Astrocyte (in vitro differentiated cells and primary cell): ENCODE measurements around the gene BCAR1. TPM values are rescaled to one million over a fixed set of nuclear protein-coding genes. Genes with fewer than 3 reads are reported as not detected.

Source experiments
- DNase-seq: peaks from one replicate; pipeline ENCODE4 v3.0.0-alpha.2; 2010; ENCODE audit warnings: low read depth
- FAIRE-seq: peaks from 2 replicates; lab custom pipeline; 2011; peaks lifted over from hg19 to GRCh38; lab: Jason Lieb, UNC
- H2AFZ ChIP-seq: 2 replicates; pipeline ENCODE4 v1.6.0; 2012; ENCODE audit warnings: low read depth, low read length, inconsistent platforms
- H3K27ac ChIP-seq: 2 replicates; pipeline ENCODE4 v1.5.1; 2011; ENCODE audit warnings: low read depth, low read length, inconsistent platforms
- H3K27me3 ChIP-seq: 2 replicates; pipeline ENCODE4 v1.6.0; 2011; ENCODE audit warnings: low read length, inconsistent platforms; ENCODE audit not compliant: insufficient read depth
- H3K36me3 ChIP-seq: 2 replicates; pipeline ENCODE4 v1.5.1; 2011; ENCODE audit warnings: low read length, inconsistent platforms; ENCODE audit not compliant: insufficient read depth
- H3K4me1 ChIP-seq: 2 replicates; pipeline ENCODE4 v1.5.1; 2011; ENCODE audit warnings: low read length, inconsistent platforms; ENCODE audit not compliant: insufficient read depth
- H3K4me2 ChIP-seq: 2 replicates; pipeline ENCODE4 v1.6.0; 2012; ENCODE audit warnings: low read length, inconsistent platforms
- H3K4me3 ChIP-seq: 2 replicates; pipeline ENCODE4 v1.5.1; 2011; ENCODE audit warnings: low read depth, mild to moderate bottlenecking, low read length, inconsistent platforms; ENCODE audit not compliant: insufficient read depth
- H3K79me2 ChIP-seq: 2 replicates; pipeline ENCODE4 v1.6.0; 2012; ENCODE audit warnings: mild to moderate bottlenecking, low read length, inconsistent platforms; ENCODE audit not compliant: insufficient read depth
- H3K9ac ChIP-seq: 2 replicates; pipeline ENCODE4 v1.6.0; 2012; ENCODE audit warnings: mild to moderate bottlenecking, low read length, inconsistent platforms
- H3K9me3 ChIP-seq: 2 replicates; pipeline ENCODE4 v1.5.1; 2012; ENCODE audit warnings: low read depth, mild to moderate bottlenecking, low read length, inconsistent platforms; ENCODE audit not compliant: insufficient read depth
- H4K20me1 ChIP-seq: 2 replicates; pipeline ENCODE4 v1.6.0; 2012; ENCODE audit warnings: low read length, inconsistent platforms; ENCODE audit not compliant: insufficient read depth
- H3K27ac Mint-ChIP-seq: one replicate; pipeline ENCODE4 v1.8.0; 2021; ENCODE audit warnings: mild to moderate bottlenecking, mixed read lengths; ENCODE audit not compliant: unreplicated experiment
- H3K27me3 Mint-ChIP-seq: one replicate; pipeline ENCODE4 v1.8.0; 2021; ENCODE audit warnings: low read depth, mixed read lengths; ENCODE audit not compliant: unreplicated experiment
- H3K36me3 Mint-ChIP-seq: one replicate; pipeline ENCODE4 v1.8.0; 2021; ENCODE audit warnings: low read depth, mixed read lengths; ENCODE audit not compliant: unreplicated experiment
- H3K4me1 Mint-ChIP-seq: one replicate; pipeline ENCODE4 v1.8.0; 2021; ENCODE audit warnings: low read depth, mixed read lengths; ENCODE audit not compliant: unreplicated experiment
- H3K4me3 Mint-ChIP-seq: one replicate; pipeline ENCODE4 v1.8.0; 2021; ENCODE audit warnings: mild to moderate bottlenecking, moderate library complexity, mixed read lengths; ENCODE audit not compliant: unreplicated experiment
- H3K9me3 Mint-ChIP-seq: one replicate; pipeline ENCODE4 v1.8.0; 2021; ENCODE audit warnings: mild to moderate bottlenecking, mixed read lengths; ENCODE audit not compliant: unreplicated experiment
- EZH2 ChIP-seq: IDR thresholded peaks from 2 replicates; pipeline ENCODE4 v1.6.1; 2012; ENCODE audit warnings: mild to moderate bottlenecking, low read length, inconsistent platforms; ENCODE audit not compliant: insufficient read depth
- total RNA-seq: library from RNA; stranded (reverse); gene quantifications from 2 replicates; pipeline ENCODE4 v1.2.1, GENCODE V29; 2021
- TF ChIP-seq, protein P1 (sequence below): IDR thresholded peaks from 2 replicates; pipeline ENCODE4 v1.5.1; 2011; ENCODE audit warnings: low read depth, mild to moderate bottlenecking, inconsistent platforms, low read length, moderate library complexity; ENCODE audit not compliant: insufficient read depth

BCAR1 gene
- total RNA-seq, 1 donor from 2014 or later: 296 TPM

DNA sequence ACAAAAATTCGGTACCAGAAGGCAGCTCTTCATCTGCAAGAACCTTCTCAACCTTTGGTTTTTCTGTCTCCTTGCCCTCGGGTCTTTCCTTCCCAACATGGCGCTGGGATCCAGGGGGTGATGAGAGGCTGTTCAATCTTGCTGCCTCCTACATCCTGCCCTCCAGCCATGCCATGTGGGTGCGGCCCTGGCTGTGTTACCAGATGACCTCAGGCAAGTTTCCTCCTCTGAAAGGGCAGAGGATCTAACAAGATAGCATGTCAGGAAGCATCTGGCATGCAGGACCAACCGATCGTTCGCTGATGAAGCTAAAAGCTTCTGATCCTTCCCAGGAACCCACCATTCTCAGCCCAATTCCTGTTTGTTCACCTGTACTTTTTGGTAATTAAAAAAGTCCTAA is 36.8 kb upstream of the BCAR1 start:
- Mint-ChIP-seq H3K27ac (no peak overlapping the region), H3K4me3 (no peak overlapping the region), H3K36me3 (peaks cover 20% of the 10 kb centered on the region), H3K27me3 (no peaks in the 10 kb centered on the region), H3K4me1 (peaks cover 10% of the 10 kb centered on the region), H3K9me3 (no peaks in the 10 kb centered on the region)
- H3K4me1 ChIP-seq: peaks cover 6% of the 10 kb centered on the region
- no peak overlapping the region for H2AFZ ChIP-seq
- no peak overlapping the region for H3K27ac ChIP-seq
- H3K9me3 ChIP-seq: no peaks in the 10 kb centered on the region
- no peaks in the 10 kb centered on the region for H3K79me2 ChIP-seq
- H3K36me3 ChIP-seq: peaks cover 5% of the 10 kb centered on the region
- no peak overlapping the region for H3K9ac ChIP-seq
- H3K27me3 ChIP-seq: no peaks in the 10 kb centered on the region
- no peak for FAIRE-seq
- TF ChIP-seq EZH2: no peak
- TF ChIP-seq, protein P1, sequence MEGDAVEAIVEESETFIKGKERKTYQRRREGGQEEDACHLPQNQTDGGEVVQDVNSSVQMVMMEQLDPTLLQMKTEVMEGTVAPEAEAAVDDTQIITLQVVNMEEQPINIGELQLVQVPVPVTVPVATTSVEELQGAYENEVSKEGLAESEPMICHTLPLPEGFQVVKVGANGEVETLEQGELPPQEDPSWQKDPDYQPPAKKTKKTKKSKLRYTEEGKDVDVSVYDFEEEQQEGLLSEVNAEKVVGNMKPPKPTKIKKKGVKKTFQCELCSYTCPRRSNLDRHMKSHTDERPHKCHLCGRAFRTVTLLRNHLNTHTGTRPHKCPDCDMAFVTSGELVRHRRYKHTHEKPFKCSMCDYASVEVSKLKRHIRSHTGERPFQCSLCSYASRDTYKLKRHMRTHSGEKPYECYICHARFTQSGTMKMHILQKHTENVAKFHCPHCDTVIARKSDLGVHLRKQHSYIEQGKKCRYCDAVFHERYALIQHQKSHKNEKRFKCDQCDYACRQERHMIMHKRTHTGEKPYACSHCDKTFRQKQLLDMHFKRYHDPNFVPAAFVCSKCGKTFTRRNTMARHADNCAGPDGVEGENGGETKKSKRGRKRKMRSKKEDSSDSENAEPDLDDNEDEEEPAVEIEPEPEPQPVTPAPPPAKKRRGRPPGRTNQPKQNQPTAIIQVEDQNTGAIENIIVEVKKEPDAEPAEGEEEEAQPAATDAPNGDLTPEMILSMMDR: no peak
- no peak overlapping the region for H3K4me2 ChIP-seq
- H4K20me1 ChIP-seq: no peaks in the 10 kb centered on the region
- no peak for DNase-seq
- H3K4me3 ChIP-seq: no peak overlapping the region

DNA sequence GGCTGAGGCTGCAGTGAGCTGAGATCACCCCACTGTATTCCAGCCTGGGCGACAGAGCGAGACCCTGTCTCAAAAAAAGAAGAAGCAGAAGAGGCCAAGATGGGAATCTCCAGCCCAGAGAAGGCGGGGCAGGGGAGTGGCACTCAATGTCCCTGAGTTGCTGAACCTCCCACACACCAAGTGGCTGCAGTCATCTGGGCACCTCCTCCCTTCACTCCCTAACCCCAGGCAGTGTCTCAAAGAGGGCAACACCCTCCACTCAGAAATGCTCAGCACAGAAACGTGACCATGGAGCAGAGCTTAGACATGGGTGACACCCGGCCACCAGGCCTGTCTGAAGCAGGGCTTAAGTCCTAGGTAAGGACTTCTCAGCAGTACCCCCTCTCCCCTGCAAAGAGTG is 36.3 kb upstream of the BCAR1 start:
- no peak for FAIRE-seq
- H3K9ac ChIP-seq: no peak overlapping the region
- H3K27ac Mint-ChIP-seq: no peak overlapping the region

DNA sequence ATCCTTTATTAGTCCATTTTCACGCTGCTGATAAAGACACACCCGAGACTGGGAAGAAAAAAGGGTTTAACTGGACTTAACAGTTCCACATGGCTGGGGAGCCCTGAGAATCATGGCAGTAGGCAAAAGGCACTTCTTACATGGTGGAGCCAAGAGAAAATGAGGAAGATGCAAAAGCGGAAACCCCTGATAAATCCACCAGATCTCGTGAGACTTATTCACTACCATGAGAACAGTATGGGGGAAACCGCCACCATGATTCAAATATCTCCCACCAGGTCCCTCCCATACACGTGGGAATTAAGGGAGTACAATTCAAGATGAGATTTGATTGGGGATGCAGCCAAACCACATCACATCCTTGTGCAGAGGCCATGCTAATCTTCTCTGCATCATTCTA is 35.0 kb upstream of the BCAR1 start:
- no peaks in the 10 kb centered on the region for H4K20me1 ChIP-seq
- H3K9me3 ChIP-seq: no peaks in the 10 kb centered on the region
- no peaks in the 10 kb centered on the region for H3K27me3 Mint-ChIP-seq
- H3K4me3 ChIP-seq: no peak overlapping the region
- H3K4me1 Mint-ChIP-seq: peaks cover 10% of the 10 kb centered on the region
- no peaks in the 10 kb centered on the region for H3K36me3 ChIP-seq
- DNase-seq (no peak), FAIRE-seq (no peak)
- no peak overlapping the region for H3K9ac ChIP-seq
- peaks cover 6% of the 10 kb centered on the region for H3K4me1 ChIP-seq
- no peak overlapping the region for H3K4me3 Mint-ChIP-seq
- no peaks in the 10 kb centered on the region for H3K27me3 ChIP-seq
- H3K4me2 ChIP-seq: no peak overlapping the region
- no peaks in the 10 kb centered on the region for H3K9me3 Mint-ChIP-seq
- no peaks in the 10 kb centered on the region for H3K79me2 ChIP-seq
- no peak overlapping the region for H3K27ac ChIP-seq
- TF ChIP-seq, protein P1: no peak
- no peak for TF ChIP-seq EZH2
- peaks cover 13% of the 10 kb centered on the region for H3K36me3 Mint-ChIP-seq
- no peak overlapping the region for H3K27ac Mint-ChIP-seq
- H2AFZ ChIP-seq: no peak overlapping the region

More for the DNA sequence above, 36.3 kb upstream of the BCAR1 start:
- Mint-ChIP-seq H3K9me3 (no peaks in the 10 kb centered on the region), H3K27me3 (no peaks in the 10 kb centered on the region), H3K4me3 (no peak overlapping the region), H3K36me3 (peaks cover 19% of the 10 kb centered on the region), H3K4me1 (peaks cover 10% of the 10 kb centered on the region)
- Histone ChIP-seq H3K4me1 (peaks cover 6% of the 10 kb centered on the region), H2AFZ (no peak overlapping the region), H3K27ac (no peak overlapping the region), H3K9me3 (no peaks in the 10 kb centered on the region), H3K4me2 (no peak overlapping the region), H3K27me3 (no peaks in the 10 kb centered on the region), H3K36me3 (peaks cover 5% of the 10 kb centered on the region), H3K79me2 (no peaks in the 10 kb centered on the region), H4K20me1 (no peaks in the 10 kb centered on the region), H3K4me3 (no peak overlapping the region)
- TF ChIP-seq EZH2: no peak
- TF ChIP-seq, protein P1: no peak
- no peak for DNase-seq
